Measurements from ENCODE around the gene NTNG1. TPM values are rescaled to one million over a fixed set of nuclear protein-coding genes. Genes with fewer than 3 reads are reported as not detected.

Gene NTNG1
- total RNA-seq, 2 experiments from 2014 or later = 2.3 to 5.9 TPM

- POLR2A ChIA-PET = interaction anchor here (0.7 to 1.0 kb wide), 5 partner anchors 31 to 1742 kb away, joined by 3 read pairs; no protein-coding TSS in a partner anchor
- DNase-seq (ENCODE audit: low spot score) = no peak
- no peaks in the 10 kb centered on the region for H3K36me3 ChIP-seq (ENCODE audit: insufficient read depth, low read length)
- TF ChIP-seq EZH2phosphoT487 (IDR thresholded peaks at IDR 0.05; ENCODE audit: borderline replicate concordance, low read depth, low read length) = no peak
- no peak for TF ChIP-seq CTCF (conservative IDR thresholded peaks at IDR 0.05; ENCODE audit: low read length)
- BruUV-seq (replicated peaks) = no TSS peak
- H3K79me2 ChIP-seq (ENCODE audit: insufficient read depth, low read depth, low read length) = no peaks in the 10 kb centered on the region
- CTCF ChIA-PET (ENCODE audit: unreplicated experiment) = no interaction called here
- peak overlapping the region; percentile 51; the same call in 1 of the 2 replicates for H2AFZ ChIP-seq (ENCODE audit: low read length)
- H3K9me2 ChIP-seq (ENCODE audit: insufficient read depth, low read length) = no peaks in the 10 kb centered on the region
- peak overlapping the region; percentile 72 for H3K27ac ChIP-seq (ENCODE audit: low read depth, low read length, poor library complexity, severe bottlenecking)
- peak overlapping the region; percentile 54 for H3K4me3 ChIP-seq (ENCODE audit: low read depth, low read length, poor library complexity, severe bottlenecking)
- H4K20me1 ChIP-seq (ENCODE audit: insufficient read depth, low read length) = no peaks in the 10 kb centered on the region
- peak overlapping the region; percentile 87 for H3K4me2 ChIP-seq (ENCODE audit: low read length)
- H3K4me1 ChIP-seq (ENCODE audit: insufficient read depth, low read length, poor library complexity, severe bottlenecking) = peaks cover 45% of the 10 kb centered on the region
- intact Hi-C loops (cut with micrococcal nuclease; ENCODE audit: unreplicated experiment) = loop anchor here (5.0 kb wide), 2 partner anchors 76 to 319 kb away; no protein-coding TSS in a partner anchor
- H3K9me3 ChIP-seq (ENCODE audit: low read length) = no peaks in the 10 kb centered on the region; the same call in 1 of the 2 replicates
These were observed 293.0 kb downstream of the NTNG1 start for GRCh38 chr1:107433635-107434360.

- no TSS peak for BruUV-seq (replicated peaks)
These were observed 293.5 kb downstream of the NTNG1 start for GRCh38 chr1:107434361-107434693.

More at GRCh38 chr1:107434361-107434693, 293.5 kb downstream of the NTNG1 start:
- DNase-seq (ENCODE audit: low spot score) = peak; percentile 77
- TF ChIP-seq CTCF (conservative IDR thresholded peaks at IDR 0.05; ENCODE audit: low read length) (no peak), EZH2phosphoT487 (IDR thresholded peaks at IDR 0.05; ENCODE audit: borderline replicate concordance, low read depth, low read length) (no peak)
- H3K4me1 ChIP-seq (ENCODE audit: insufficient read depth, low read length, poor library complexity, severe bottlenecking) = peaks cover 45% of the 10 kb centered on the region
- peak overlapping the region; percentile 72 for H3K27ac ChIP-seq (ENCODE audit: low read depth, low read length, poor library complexity, severe bottlenecking)
- no peaks in the 10 kb centered on the region; the same call in 1 of the 2 replicates for H3K9me3 ChIP-seq (ENCODE audit: low read length)
- intact Hi-C loops (cut with micrococcal nuclease; ENCODE audit: unreplicated experiment) = loop anchor here (5.0 kb wide), 2 partner anchors 77 to 318 kb away; no protein-coding TSS in a partner anchor
- peak overlapping the region; percentile 51; the same call in 1 of the 2 replicates for H2AFZ ChIP-seq (ENCODE audit: low read length)
- no peaks in the 10 kb centered on the region for H4K20me1 ChIP-seq (ENCODE audit: insufficient read depth, low read length)
- no peaks in the 10 kb centered on the region for H3K36me3 ChIP-seq (ENCODE audit: insufficient read depth, low read length)
- peak overlapping the region; percentile 87 for H3K4me2 ChIP-seq (ENCODE audit: low read length)
- POLR2A ChIA-PET = interaction anchor here (0.5 to 1.0 kb wide), 7 partner anchors 22 to 1743 kb away, joined by 3 to 4 read pairs (median 3); no protein-coding TSS in a partner anchor
- peak overlapping the region; percentile 54 for H3K4me3 ChIP-seq (ENCODE audit: low read depth, low read length, poor library complexity, severe bottlenecking)
- H3K79me2 ChIP-seq (ENCODE audit: insufficient read depth, low read depth, low read length) = no peaks in the 10 kb centered on the region
- CTCF ChIA-PET (ENCODE audit: unreplicated experiment) = no interaction called here
- no peaks in the 10 kb centered on the region for H3K9me2 ChIP-seq (ENCODE audit: insufficient read depth, low read length)
